ENCODE results near the gene PSMD6. TPM values are rescaled to one million over a fixed set of nuclear protein-coding genes. Genes with fewer than 3 reads are reported as not detected.

PSMD6 gene
- polyA plus RNA-seq, 1 donor from 2014 or later = 150 TPM

DNA sequence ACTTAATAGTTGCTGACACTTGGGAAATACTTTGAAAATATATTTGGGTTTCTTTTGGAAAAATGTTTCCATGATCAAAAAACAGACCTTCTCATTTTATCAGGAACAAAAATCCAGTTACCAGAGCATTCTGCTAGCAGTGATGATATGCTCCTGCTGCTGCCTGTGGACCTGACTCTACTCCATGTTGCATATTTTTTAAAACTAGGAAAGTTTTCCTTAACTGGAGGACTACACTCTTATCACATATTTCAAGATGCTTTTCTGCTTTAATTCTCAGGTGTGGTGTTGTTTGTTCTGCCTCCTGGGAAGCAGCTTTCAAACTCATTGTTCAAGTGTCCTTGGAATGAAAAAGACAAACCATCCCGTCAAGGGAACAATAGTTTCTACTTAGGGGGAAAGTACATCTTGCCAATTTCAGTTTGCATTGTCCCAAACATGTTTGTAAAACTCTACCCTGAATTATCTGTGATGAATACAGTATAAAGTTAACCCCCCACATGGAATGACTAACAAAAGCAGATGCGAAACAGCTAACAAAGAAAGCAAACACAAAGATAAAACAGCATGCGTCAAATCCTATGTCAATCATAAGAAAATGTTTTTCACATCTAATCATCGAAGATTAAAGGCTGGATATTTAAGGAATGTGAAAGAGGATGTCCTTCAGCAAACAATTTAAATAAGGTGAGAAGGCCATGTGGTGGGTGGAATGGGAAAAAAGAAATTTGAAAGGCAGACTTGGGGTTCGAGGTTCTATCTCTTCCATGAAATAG is 40.1 kb upstream of the PSMD6 start:
- no peaks in the 10 kb centered on the region for H3K9me3 ChIP-seq (ENCODE audit: low read length)
- no peak overlapping the region for H3K27ac ChIP-seq (ENCODE audit: low read length)
- H2AFZ ChIP-seq (ENCODE audit: low read depth, low read length) = no peak overlapping the region
- no peak for TF ChIP-seq RAD21 (conservative IDR thresholded peaks at IDR 0.05)
- TF ChIP-seq, protein P1, sequence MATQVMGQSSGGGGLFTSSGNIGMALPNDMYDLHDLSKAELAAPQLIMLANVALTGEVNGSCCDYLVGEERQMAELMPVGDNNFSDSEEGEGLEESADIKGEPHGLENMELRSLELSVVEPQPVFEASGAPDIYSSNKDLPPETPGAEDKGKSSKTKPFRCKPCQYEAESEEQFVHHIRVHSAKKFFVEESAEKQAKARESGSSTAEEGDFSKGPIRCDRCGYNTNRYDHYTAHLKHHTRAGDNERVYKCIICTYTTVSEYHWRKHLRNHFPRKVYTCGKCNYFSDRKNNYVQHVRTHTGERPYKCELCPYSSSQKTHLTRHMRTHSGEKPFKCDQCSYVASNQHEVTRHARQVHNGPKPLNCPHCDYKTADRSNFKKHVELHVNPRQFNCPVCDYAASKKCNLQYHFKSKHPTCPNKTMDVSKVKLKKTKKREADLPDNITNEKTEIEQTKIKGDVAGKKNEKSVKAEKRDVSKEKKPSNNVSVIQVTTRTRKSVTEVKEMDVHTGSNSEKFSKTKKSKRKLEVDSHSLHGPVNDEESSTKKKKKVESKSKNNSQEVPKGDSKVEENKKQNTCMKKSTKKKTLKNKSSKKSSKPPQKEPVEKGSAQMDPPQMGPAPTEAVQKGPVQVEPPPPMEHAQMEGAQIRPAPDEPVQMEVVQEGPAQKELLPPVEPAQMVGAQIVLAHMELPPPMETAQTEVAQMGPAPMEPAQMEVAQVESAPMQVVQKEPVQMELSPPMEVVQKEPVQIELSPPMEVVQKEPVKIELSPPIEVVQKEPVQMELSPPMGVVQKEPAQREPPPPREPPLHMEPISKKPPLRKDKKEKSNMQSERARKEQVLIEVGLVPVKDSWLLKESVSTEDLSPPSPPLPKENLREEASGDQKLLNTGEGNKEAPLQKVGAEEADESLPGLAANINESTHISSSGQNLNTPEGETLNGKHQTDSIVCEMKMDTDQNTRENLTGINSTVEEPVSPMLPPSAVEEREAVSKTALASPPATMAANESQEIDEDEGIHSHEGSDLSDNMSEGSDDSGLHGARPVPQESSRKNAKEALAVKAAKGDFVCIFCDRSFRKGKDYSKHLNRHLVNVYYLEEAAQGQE (IDR thresholded peaks at IDR 0.05; ENCODE audit: borderline replicate concordance) = no peak
- H3K36me3 ChIP-seq (ENCODE audit: insufficient read depth, low read length) = no peaks in the 10 kb centered on the region
- no peaks in the 10 kb centered on the region for H3K9me2 ChIP-seq (ENCODE audit: insufficient read depth, low read length)
- no peaks in the 10 kb centered on the region for H4K20me1 ChIP-seq (ENCODE audit: insufficient read depth)
- no peak overlapping the region for H3K4me2 ChIP-seq (ENCODE audit: low read length)
- H3K9ac ChIP-seq (ENCODE audit: low read length) = no peak overlapping the region
- no peaks in the 10 kb centered on the region for H3K27me3 ChIP-seq (ENCODE audit: insufficient read depth, low read depth, low read length)
- H3K79me2 ChIP-seq (replicated peaks; ENCODE audit: insufficient read depth, low read length) = no peaks in the 10 kb centered on the region
- H3K4me3 ChIP-seq (ENCODE audit: low read length) = no peak overlapping the region
- no peaks in the 10 kb centered on the region for H3F3A ChIP-seq (ENCODE audit: insufficient read depth, low read length, poor library complexity, severe bottlenecking)

DNA sequence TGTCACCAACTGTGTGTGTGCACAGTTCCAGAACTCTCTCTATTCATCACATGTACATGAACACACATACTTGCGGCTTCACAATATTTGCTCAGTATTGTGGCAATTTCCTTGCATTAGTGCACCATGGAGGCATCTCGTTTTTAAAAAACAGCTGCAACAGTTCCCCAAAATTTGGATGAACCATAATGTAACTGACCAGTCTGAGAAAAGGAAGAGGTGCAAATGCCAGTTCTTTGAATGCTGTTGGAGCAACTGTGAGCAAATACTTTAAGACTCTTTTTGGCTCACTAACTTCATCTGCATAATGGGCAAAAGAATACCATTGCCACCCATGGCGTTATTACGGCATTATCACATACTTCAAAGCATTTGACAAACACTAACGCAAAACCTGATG is 38.3 kb upstream of the PSMD6 start:
- Histone ChIP-seq H3K9me3 (ENCODE audit: low read length) (no peaks in the 10 kb centered on the region), H3K27ac (ENCODE audit: low read length) (no peak overlapping the region), H4K20me1 (ENCODE audit: insufficient read depth) (no peaks in the 10 kb centered on the region), H3K9ac (ENCODE audit: low read length) (no peak overlapping the region), H3K4me2 (ENCODE audit: low read length) (no peak overlapping the region), H3K4me3 (ENCODE audit: low read length) (no peak overlapping the region), H3K36me3 (ENCODE audit: insufficient read depth, low read length) (no peaks in the 10 kb centered on the region), H3K79me2 (replicated peaks; ENCODE audit: insufficient read depth, low read length) (no peaks in the 10 kb centered on the region), H3K27me3 (ENCODE audit: insufficient read depth, low read depth, low read length) (no peaks in the 10 kb centered on the region), H2AFZ (ENCODE audit: low read depth, low read length) (no peak overlapping the region), H3F3A (ENCODE audit: insufficient read depth, low read length, poor library complexity, severe bottlenecking) (no peaks in the 10 kb centered on the region), H3K9me2 (ENCODE audit: insufficient read depth, low read length) (no peaks in the 10 kb centered on the region)
- TF ChIP-seq CTCF (IDR thresholded peaks at IDR 0.05; ENCODE audit: poor library complexity, severe bottlenecking) (no peak), MXI1 (conservative IDR thresholded peaks at IDR 0.05; ENCODE audit: poor library complexity, severe bottlenecking) (no peak), RAD21 (conservative IDR thresholded peaks at IDR 0.05) (no peak), EZH2 (IDR thresholded peaks at IDR 0.05; ENCODE audit: borderline replicate concordance, insufficient read depth, low read length, poor library complexity, severe bottlenecking) (no peak), SMC3 (conservative IDR thresholded peaks at IDR 0.05; ENCODE audit: poor library complexity) (no peak), POLR2AphosphoS5 (IDR thresholded peaks at IDR 0.05) (no peak), EP300 (conservative IDR thresholded peaks at IDR 0.05; ENCODE audit: poor library complexity, severe bottlenecking) (no peak), TAF1 (IDR thresholded peaks at IDR 0.05; ENCODE audit: low read depth) (no peak)
- TF ChIP-seq, protein P1 (IDR thresholded peaks at IDR 0.05; ENCODE audit: borderline replicate concordance) = no peak

All from neural cell (in vitro differentiated cells).